ENCODE data around the gene HDLBP.

DNA sequence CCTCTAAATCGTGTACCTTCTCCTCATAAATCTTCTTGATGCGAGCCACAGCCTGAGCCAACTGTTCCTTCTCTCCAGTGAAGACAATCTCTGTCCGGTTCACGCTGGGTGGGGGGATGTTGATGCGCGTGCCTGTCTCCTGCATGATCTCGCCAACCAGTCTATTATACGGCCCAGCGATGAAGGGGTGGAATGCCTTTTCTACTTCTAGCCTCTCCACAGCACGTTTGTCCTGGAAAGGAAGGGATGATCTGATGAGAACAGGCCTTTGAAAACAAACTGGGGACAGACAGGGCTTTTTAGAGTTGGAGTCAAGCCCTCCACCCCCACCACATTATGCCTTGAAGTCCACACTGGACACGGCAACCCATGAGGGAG, 59.3 kb downstream of the HDLBP start:
- no peak for TF ChIP-seq POLR2AphosphoS5 (IDR thresholded peaks at IDR 0.05; ENCODE audit: low read depth, low read length)
- no peak for TF ChIP-seq TAF1 (IDR thresholded peaks at IDR 0.05; ENCODE audit: borderline replicate concordance, insufficient read depth, low read length)
- TF ChIP-seq, protein P1, sequence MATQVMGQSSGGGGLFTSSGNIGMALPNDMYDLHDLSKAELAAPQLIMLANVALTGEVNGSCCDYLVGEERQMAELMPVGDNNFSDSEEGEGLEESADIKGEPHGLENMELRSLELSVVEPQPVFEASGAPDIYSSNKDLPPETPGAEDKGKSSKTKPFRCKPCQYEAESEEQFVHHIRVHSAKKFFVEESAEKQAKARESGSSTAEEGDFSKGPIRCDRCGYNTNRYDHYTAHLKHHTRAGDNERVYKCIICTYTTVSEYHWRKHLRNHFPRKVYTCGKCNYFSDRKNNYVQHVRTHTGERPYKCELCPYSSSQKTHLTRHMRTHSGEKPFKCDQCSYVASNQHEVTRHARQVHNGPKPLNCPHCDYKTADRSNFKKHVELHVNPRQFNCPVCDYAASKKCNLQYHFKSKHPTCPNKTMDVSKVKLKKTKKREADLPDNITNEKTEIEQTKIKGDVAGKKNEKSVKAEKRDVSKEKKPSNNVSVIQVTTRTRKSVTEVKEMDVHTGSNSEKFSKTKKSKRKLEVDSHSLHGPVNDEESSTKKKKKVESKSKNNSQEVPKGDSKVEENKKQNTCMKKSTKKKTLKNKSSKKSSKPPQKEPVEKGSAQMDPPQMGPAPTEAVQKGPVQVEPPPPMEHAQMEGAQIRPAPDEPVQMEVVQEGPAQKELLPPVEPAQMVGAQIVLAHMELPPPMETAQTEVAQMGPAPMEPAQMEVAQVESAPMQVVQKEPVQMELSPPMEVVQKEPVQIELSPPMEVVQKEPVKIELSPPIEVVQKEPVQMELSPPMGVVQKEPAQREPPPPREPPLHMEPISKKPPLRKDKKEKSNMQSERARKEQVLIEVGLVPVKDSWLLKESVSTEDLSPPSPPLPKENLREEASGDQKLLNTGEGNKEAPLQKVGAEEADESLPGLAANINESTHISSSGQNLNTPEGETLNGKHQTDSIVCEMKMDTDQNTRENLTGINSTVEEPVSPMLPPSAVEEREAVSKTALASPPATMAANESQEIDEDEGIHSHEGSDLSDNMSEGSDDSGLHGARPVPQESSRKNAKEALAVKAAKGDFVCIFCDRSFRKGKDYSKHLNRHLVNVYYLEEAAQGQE (IDR thresholded peaks at IDR 0.05; ENCODE audit: insufficient read depth in 1 of 2, low read depth in 2 of 2, low read length in 2 of 2): no peak
- no peak for TF ChIP-seq SIN3A (IDR thresholded peaks at IDR 0.05; ENCODE audit: borderline replicate concordance, insufficient read depth, low read length)

Data from PFSK-1 (cell line).